Measurements from ENCODE around the gene FARS2.

The FARS2 gene

GRCh38 chr6:5383856-5384255 lies 122.5 kb downstream of the FARS2 start:
- DNase-seq: no peak

DNA sequence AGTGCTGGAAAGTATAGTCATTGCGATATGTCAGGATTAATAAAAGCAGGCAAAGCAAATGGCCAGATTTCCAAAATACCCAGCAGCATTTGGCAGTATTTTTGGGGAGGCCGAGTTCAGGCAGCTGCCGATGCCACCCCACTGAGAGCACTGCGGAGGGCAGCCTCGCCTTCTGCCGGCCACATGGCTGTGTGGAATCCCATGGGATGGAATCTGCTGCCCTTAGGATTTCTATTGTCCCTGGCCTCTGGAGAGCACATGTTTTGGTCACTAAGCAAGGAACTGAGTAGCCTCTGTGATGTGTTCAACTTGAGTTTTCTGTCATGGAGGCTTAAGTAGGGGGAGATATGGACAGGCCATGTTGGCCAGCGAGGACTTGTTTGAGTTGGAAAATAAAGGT lies 123.0 kb downstream of the FARS2 start:
- DNase-seq: no peak

GRCh38 chr6:5388326-5388725 lies 127.0 kb downstream of the FARS2 start:
- no peak for DNase-seq

GRCh38 chr6:5389086-5389745 lies 127.9 kb downstream of the FARS2 start:
- no peak for DNase-seq

GRCh38 chr6:5390177-5390576 lies 128.9 kb downstream of the FARS2 start:
- no peak for DNase-seq

- DNase-seq: no peak
Observed at GRCh38 chr6:5394280-5394679, 133.0 kb downstream of the FARS2 start.

- no peak for DNase-seq
Observed at GRCh38 chr6:5395719-5396118, 134.4 kb downstream of the FARS2 start.

DNA sequence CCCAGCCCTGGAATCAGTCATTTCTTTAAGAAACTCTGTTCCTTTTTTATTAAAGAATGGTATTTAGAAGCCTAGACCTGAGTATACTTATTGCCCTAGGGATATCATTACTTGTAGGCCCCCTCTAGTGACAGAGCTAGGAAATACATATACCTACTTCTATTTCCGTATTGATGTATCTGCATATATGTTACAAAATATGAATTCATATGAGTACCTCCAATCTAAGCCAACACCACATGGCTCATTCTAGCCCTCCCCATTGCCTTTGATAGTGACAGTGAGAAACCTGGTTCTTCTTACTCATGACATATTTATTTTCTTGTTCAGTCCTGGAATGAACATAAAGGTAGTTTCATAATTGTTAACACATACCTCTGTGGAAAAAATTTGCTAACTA lies 137.2 kb downstream of the FARS2 start:
- DNase-seq: peak; percentile 54 to 56

- DNase-seq: no peak
Observed at GRCh38 chr6:5399391-5399790, 138.1 kb downstream of the FARS2 start.

GRCh38 chr6:5401845-5402738 lies 140.8 kb downstream of the FARS2 start:
- peak in 1 of 2 experiments; percentile 24 for DNase-seq

DNA sequence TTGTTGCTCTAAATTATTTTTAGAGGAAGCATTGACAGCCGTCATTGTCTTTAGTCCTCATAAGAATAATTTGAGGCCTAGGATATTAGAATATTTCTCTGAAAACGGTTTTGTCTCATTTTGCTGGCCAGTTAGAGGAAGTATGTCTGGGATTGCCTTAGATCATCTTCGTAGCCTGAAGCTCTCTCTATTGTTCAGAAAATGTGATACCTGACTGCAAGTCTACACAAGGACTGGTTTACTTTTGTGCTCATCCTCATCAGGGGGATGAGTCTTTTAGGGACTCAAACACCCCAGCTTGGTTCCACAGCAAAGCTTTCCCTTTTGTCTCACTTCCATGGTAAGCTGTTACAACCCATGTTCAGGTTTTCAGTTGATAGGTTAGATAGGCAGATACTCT lies 141.8 kb downstream of the FARS2 start:
- no peak for DNase-seq

- no peak for DNase-seq
Observed at GRCh38 chr6:5403609-5404008, 142.3 kb downstream of the FARS2 start.

GRCh38 chr6:5405976-5406375 lies 144.7 kb downstream of the FARS2 start:
- DNase-seq: no peak

DNA sequence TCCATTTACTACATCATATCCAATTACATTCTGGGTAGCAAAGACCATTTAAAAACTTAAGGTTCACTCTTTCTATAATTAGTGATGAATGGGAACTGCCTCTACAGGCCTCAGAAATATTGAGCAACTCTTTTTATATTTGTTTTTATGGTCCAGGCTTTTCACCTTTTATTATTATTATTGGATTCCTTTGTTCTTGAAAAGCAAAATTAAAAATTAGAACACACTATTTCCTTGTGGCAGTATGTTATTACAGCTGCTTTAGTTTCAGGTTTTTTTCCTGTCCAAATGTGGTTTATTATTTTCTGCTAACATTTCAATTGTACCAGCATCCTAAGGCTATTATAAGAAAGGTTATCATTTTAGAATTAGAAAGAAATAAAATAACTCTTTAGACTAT lies 150.1 kb downstream of the FARS2 start:
- no peak for DNase-seq

GRCh38 chr6:5412017-5412416 lies 150.7 kb downstream of the FARS2 start:
- no peak for DNase-seq

DNA sequence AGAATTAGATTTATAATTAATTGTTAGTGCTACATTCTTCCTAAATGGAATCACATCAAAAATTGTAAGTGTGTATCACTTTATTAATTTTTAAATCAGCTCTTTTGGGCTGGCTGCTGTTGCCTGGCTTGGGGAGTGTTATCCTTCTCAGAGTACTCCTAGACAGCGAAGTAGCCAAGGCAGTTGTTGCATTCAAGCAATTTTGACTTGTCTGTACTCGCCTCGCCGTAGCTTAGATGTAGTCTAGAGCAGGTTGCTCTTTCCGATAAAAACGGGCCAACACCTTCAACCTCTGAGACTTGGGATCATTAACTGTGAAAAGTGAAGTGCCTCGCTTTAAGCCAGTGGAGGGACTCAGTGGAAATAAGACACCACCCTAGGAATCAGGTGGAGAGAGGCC lies 151.3 kb downstream of the FARS2 start:
- DNase-seq: no peak

GRCh38 chr6:5416250-5416649 lies 154.9 kb downstream of the FARS2 start:
- DNase-seq: no peak

- DNase-seq: peak; percentile 42 to 45
Observed at GRCh38 chr6:5422321-5422915, 161.1 kb downstream of the FARS2 start.

DNA sequence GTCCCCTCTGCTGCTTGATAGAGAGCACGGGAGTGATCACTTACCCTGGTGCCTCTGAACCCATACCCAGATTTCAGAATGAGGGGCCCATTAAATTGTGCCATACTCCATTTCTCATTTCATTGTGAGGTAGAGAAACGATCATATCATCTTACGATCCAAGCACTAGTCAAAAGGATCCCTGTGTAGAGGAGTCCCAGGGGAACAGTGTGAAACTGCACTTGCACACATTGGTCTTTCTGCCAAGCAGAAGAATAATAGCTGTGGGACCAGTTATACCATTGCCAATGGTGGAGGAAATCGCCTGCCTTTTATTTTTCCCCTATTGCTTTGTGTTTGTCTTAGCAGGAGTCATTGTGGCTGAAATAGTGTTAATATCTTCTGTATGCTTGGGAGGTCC lies 161.9 kb downstream of the FARS2 start:
- DNase-seq: peak; percentile 4 to 20

DNA sequence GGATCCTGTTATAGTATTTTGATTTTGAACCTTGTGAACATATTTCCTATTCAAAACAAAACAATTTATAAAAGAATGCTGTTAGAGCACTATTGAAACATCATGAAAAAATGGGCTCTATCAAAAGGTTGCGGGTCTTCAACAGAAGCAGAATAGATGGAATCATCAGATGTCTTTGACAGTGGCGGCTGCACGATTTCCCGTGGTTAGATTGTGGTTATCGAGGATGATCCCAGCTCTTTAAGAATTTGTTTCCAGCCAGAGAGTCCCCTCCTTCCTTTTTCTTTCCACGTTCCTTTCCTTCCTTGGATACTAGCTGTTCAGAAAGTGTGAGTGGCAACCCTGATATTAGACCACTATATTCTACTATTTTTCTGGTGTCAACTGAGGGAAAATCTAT lies 163.4 kb downstream of the FARS2 start:
- no peak for DNase-seq

DNA sequence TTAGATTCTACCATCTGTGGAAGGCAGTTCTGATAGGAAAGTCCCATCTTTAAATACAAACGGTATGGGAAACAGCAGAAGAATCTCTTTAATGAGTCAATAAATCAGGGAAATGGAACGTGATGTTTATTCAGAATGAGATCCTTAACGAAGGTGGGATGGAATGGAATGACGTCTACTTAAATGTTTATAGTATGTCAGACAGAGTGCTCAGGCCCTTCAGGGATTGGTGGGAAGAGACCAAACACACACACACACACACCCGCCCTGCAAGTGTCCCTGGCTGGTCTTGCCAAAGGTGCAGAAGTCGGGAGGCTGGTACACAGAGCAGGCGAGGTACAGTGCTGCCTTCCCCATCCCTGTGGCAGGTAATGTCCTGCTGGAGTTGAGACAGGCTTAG lies 164.0 kb downstream of the FARS2 start:
- no peak for DNase-seq

- DNase-seq: no peak
Observed at GRCh38 chr6:5425797-5426196, 164.5 kb downstream of the FARS2 start.

DNA sequence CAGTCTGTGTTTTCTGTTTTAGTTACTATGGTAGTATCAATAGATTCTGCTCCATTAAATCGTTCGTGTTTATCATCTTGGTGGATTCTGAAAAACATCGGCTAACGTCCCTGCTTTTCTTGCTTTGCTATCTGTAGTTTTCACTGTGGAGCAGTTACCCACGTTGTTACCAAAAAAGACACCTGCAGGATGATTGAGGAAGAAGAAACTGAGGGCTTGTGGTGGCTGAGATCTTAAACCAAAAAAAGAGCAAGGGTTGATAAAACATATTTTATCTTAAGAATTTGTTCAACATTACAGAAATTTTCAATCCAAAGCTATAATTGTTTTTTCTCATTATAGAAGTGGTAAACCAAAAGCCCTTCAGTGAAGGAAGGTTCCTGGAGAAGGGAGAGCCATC lies 166.3 kb downstream of the FARS2 start:
- DNase-seq: no peak

- no peak for DNase-seq
Observed at GRCh38 chr6:5433324-5433723, 172.0 kb downstream of the FARS2 start.

All from NCI-H2081 (cell line).